Left lobe of liver (tissue), 2 donors: ENCODE data around the gene ARHGEF3. TPM values are rescaled to one million over a fixed set of nuclear protein-coding genes. Genes with fewer than 3 reads are reported as not detected.

Experiments
- ATAC-seq: fragments of 200-7000 bp; cut with Tn5 transposase; one replicate; pipeline ENCODE4 v1.9.1; 2020; ENCODE audit warnings: mild to moderate bottlenecking, moderate library complexity
- DNase-seq: peaks from one replicate; pipeline ENCODE4 v3.0.0-alpha.2; 2020; ENCODE audit warnings: low spot score
- total RNA-seq: library from RNA; stranded (reverse); gene quantifications from one replicate; pipeline ENCODE4 v1.2.1, GENCODE V29; 2021
- donor health status: DM: no; HTN: no; CAD: no; lungs with moderate emphysema.
- donor health status: DM: no; HTN: yes; CAD: no.

ARHGEF3 gene
- total RNA-seq, 1 donor from 2014 or later: 1.5 TPM

DNA sequence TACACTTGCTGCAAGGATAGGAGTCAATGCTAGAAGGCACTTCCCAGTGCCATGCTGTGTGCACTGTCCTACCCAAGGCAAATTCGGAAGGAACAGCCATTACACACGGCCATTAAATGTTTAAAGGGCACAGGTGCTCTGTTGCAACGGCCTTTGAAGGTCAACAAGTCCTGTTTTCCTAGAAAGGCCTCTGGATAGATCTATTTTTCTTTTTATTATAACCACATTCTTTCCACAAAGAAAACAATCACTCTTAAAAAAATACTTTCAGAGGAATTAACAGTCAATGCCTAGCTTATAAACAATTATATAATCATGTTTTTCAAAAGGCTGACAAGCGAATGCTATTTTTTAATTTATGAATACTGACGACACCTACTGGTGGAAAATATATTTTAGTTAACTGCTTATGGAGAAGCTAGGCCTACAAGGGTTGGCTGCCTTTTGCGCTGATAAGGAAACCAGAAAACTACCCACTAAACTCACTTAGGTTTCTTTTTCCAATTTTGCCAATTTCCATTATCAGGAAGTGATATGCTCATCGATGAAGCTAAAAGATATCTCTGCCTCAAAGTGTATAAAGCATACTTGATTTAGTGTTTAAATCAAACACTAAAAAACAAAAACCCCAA is 2.4 kb downstream of the ARHGEF3 start:
- no peak for DNase-seq

DNA sequence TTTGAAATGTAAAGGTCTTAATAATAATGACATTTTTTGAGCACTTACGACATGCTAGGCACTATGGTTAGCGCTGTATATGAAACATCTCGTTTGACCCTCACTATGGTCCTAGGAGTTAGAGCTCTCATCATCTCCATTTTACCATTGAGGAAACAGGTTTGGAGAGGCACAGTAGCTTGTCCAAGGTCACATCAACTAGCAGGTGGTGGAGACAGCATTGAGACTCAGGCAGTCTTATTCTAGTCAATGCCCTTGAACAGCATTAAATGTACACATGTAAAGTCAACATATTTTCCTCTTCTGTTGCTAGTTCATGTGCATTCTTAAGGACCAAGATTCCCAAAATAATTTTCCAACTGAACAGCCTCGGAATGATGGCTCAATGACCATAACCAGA is 4.8 kb downstream of the ARHGEF3 start:
- DNase-seq (no peak), ATAC-seq (no peak)

More for the DNA sequence above, 2.4 kb downstream of the ARHGEF3 start:
- ATAC-seq: peak; percentile 49

DNA sequence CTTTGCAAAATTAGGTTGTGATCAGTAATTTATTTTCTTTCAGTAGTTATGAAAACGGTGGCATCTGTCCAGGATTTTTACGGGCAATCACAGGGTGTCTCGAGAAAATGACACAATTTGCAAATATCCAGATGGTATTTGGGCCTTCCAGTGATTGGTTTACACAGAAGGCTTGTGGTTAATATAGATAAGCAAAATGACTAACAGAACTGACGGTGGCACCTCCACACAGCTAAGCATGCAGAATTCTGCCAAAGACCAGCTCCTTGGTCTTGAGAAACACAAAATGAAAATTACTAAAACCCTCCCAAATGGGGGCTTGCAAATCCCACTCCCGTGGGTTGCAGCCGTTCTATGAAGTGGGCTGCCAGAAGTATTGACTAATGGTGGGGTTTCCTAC is 5.5 kb downstream of the ARHGEF3 start:
- DNase-seq: no peak
- ATAC-seq: no peak

DNA sequence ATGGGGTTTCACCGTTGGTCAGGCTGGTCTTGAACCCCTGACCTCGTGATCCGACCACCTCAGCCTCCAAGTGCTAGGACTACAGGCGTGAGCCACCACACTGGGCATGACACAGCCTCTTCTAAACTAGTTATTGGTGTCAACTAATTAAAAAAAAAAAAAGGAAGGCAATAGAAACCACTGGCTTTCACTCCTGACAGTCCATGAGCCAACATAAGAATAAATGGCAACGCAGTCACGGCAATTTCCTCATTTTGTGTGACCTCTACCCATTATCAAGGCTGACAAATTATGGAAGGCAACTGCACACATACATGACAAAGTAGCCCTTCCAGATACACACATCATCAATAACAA is 5.9 kb downstream of the ARHGEF3 start:
- no peak for ATAC-seq

DNA sequence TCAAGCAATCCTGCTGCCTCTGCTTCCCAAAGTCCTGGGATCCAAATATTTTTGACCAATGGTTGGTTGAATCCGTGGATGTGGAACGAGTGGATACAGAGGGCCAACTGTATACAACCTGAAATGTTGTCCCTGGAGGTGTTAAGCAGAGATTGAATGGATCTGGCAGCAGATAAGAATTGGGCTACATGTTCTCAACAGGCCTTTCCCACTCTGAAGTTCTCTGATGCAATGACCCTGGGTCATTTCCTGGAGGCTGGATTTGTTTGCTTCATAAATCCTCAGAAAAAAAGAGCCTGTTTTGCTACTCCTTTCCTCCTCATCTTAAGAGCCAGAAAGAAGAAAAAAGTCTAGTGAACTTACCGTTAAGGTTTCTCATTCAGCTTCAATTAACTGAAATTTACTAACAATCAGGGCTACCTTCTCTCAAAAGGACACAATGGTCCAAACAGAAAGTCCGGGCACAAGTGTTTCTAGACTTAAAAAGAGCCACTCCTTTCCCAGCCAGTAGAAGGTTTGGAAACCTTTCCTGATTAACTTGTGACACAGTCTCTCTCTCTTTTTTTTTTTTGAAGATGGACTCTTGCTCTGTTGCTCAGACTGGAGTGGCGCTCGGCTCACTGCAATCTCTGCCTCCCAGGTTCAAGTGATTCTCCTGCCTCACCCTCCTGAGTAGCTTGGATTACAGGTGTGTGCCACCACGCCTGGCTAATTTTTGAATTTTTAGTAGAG is 6.5 kb downstream of the ARHGEF3 start:
- DNase-seq (no peak), ATAC-seq (no peak)

More for the DNA sequence above, 5.9 kb downstream of the ARHGEF3 start:
- no peak for DNase-seq

DNA sequence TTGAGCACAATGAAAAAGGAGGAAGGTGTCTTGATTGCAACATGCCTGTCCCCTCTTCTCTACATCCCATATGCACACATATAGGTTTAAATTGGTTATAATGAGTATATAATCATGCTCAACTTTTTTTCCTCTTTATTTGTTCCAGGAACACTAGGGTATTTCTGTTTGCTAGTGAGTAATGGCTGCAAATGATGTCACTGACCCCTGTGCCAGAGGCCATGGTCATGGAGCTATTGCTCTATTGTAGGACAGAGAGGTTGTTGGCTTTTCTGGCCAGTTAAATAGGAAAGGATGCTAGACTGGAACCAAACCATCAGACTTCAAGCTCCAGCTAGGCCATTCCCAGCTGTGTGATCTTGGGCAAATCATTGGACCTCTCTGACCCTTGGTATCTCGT is 9.6 kb downstream of the ARHGEF3 start:
- ATAC-seq (peak; percentile 31), DNase-seq (no peak)

DNA sequence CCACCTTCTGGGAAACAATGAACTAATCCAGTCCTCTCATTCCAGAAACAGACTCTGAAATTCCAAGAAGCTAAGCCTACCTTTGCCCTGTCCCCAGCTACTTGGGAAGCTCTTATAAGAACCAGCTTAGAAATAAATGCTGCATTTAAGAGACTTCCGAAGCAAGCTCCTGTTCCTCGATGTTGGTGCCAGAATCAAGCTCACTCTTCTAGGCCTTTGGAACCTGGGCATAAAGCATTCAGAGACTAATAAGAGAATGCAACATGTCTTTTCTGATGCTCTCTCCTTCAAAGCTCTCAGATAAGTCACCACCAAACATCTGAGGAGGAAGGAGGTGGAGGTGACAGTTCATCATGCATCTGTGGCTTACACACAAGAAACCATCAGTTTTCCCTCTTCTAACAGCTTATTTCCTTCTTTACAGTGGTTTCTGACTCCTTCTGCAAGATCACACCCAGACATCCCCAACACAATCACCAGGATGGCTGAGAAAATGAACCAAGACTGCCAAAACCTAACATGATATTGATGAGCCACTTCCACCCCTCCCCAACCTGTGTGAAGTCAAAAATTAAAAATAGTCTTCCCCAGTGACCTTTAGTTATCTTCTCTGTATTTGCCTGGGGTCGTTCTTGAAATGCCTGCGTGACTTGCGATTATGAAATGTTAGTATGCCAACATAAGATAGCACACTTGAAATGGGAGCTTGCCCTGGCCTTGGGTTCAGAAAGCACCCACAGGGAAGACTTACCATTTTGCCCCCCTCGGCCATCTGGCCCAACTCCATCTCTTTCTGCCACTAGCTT is 11.5 kb downstream of the ARHGEF3 start:
- ATAC-seq (no peak), DNase-seq (no peak)

DNA sequence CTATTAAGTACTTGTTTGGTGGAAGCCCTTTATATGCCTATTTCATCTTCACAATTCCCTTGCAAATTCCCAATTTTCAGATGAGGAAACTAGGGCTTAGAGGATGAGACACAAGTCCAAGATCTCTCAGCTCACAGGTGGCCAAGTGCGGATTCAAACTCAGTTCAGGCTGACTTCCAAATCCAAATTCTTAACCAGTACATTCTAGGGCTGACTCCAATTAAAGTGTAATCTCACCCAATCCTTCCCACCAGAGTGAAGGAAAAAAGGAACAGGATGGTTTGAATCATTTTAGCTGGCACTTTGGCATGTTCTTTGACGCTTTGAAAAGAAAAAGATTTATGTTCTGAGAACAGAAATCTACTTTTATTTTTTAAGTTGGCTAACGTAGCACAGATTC is 12.7 kb downstream of the ARHGEF3 start:
- DNase-seq: no peak
- ATAC-seq: no peak

DNA sequence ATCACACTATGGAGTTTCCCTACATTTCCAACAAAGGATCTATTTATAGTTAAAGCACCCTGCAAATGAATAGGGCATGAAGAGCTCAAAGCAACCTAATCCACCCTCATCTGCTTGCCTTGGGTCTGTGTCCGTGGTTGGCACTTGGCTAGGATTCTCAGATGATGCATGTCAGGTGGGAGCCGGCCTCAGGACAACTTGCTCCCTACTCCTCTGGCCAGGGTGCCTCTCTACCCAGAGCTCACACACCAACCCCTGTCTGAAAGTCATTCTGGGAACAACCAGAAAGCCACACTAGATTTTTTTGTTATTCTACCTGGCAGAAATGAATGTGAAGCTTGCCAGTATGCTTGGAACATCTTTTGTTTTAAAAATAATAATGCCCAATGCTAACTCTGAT is 13.2 kb downstream of the ARHGEF3 start:
- DNase-seq (no peak), ATAC-seq (no peak)

DNA sequence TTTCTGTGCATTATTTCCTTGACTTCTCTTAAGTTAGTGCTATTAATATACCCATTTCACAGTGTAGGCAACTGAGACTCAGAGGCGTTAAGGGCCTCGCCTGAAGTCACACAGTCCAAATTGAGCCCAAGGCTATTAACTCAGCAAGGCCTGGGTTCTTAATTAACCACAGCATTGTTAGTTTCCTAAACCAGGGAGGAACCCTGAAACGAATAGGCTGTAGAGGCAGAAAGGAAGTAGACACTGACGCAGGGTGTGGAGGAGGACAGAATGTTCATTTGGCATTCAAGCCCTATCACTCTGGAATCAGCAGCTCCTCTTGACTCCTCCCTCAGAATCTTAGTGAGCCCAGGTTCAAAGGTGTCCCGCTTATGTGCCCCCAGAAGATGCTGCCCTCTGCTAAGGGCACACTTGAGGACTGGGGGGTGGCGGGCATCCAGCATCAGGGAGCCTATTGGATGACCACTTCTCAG is 13.9 kb downstream of the ARHGEF3 start:
- DNase-seq (no peak), ATAC-seq (no peak)

DNA sequence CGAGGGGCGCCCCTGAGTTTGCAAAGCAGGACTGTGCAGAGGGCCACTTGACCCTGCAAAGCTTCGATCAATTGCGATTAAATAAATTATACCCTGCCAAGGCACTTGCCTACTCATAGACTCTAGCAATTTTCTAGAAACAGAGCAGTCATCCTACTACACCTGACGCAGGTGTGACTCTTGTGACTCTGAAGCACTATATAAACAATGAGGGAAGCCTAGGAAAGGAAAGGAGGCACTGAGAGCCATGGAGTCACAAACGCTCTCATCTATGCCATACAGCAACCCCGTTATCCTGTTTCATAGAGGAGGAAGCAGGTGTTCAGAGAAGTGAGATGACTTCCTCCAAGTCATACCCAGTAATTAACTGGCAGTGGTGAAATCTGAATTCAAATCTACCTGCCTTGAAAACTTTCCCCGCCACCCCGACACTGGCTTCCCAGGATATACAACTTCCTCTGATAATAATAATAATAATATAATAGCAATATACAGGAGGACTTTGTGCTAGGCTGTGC is 14.4 kb downstream of the ARHGEF3 start:
- ATAC-seq (no peak), DNase-seq (no peak)

DNA sequence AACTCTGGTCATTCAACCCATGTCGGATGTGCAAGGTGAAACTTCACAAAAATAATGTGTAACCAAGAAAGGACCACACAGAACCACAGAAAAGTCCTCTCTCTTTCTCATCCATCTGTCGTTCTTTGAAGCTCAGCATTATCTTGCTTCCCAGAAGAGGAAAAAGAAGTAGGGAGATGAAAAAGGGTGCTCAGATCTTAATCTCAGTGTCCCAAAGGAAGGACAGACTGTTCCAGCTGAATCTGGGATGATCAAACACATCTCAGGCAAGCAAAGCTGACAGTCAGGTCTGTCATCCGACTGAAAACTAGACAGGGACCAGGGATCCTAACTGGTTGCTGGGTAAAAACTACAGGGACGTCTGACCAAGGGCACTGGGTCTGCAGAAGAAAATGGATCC is 16.2 kb downstream of the ARHGEF3 start:
- no peak for ATAC-seq
- no peak for DNase-seq

DNA sequence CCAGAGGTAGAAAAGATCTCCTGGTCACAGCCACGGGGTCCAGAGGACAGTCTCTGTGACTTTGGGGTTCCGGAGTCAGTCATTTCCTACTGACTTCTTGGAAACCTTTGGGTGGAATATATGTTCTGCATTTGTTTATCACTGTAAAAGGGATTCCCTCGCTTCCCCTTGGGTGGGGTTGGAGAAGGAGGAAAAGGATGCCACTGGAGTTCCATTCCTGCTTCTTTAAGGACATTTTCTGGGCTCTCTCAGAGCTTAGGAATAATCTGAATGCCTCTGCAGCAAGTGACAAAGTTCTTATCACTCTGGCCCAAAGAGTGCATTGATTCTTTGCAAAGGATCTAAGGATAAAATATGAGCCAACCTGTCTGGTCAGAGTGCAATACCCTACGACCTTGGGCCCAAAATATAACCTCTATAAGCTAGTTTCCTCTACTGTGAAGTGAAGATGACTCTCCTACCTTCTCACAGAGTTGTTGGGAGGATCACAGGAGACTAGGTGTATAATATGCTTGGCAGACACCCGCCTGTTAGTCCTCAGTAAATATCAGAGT is 17.2 kb downstream of the ARHGEF3 start:
- DNase-seq: no peak
- no peak for ATAC-seq

DNA sequence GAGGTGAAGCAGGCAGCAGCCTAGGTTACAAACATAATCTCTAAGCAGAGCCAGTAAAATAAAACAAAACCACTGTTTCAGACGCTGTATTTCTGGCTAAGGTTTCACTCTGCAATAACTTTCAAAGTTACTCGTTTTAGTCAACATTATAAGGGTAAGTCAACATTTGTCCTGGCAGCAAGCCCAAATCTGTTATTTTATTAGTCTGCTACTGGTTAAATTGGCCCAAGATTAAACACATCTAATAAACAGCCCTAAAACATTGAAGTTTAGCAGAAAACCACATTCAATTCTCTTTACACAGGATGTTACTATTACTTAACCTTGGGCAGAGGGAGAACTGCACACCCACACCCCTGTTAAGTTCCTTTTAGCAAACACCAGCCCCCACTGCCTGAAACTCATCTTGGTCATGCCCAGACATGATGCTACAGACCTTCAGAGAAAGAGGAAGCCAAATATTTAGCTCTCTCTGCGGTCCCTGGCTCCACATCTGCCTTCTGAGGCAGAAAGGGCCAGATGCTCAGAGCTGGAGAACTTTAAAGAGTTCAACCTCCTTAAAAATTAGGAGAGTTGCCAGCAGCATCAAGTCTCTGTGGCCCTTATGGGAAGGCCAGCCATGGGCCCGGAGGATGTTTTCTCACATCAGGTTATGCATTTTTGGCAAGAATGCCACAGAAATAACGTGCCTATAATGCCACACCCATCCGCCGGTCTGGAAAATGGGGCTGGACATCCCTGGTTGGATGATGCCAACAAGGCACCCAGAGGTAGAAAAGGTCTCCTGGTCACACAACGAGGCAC is 17.9 kb downstream of the ARHGEF3 start:
- ATAC-seq: peak; percentile 65

DNA sequence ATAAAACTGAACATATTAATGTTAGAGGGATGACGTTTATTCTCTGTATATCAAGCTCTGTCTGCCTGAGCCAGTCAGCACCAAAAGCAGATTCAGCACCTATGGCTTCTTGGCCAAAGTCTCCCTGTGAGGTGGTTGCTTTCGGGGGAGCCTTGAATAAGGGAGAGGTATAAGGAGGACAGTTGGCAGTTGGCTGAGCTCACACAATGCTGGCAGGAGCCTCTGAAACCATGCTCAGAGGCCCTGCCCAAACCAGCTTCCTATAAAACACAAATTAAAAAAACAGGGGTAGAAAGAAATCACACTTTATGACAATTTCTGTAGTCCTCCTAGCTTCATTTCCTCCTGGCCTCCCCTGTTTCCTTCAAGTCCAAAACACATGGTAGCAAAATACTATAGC is 18.8 kb downstream of the ARHGEF3 start:
- DNase-seq: no peak
- ATAC-seq: no peak

More for the DNA sequence above, 17.9 kb downstream of the ARHGEF3 start:
- DNase-seq: no peak

DNA sequence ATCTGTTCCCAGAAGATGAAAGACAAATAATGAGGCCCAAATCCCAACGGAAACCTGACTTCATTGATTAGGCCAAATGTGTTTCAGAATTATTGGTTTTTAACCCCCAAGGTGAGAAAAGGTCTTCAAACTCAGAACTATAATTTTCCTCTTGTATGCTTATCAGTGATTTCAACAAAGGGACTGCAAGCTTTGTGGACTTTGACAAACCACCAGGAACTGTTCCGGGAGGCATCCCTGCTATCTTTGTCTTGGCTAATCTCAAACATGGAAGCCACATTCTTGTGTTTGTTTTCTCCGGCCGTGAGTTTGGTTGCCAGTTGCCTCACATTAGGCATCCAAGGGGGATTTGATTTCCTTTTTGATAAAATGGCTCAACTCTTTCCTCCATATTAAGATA is 19.5 kb downstream of the ARHGEF3 start:
- no peak for DNase-seq
- ATAC-seq: peak; percentile 70

DNA sequence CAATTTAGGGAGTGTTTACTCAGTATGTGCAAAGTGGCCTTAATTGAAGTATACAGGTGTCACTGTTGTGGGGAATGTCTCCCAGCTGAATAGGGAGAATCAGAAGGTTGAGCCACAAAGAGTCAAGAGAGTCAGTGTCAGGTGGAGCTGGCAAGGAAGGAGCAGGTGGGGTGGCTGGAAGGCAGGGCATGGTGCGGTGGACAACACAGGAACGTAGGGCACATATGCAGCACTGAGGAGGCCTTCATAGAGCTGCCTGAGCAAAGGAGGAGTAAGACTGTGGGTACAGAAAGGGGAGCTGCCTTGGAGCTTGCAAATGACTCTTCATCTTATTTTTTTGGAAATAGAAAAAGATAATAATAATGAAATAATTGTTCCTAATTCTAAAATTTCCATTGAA is 20.0 kb downstream of the ARHGEF3 start:
- no peak for ATAC-seq

DNA sequence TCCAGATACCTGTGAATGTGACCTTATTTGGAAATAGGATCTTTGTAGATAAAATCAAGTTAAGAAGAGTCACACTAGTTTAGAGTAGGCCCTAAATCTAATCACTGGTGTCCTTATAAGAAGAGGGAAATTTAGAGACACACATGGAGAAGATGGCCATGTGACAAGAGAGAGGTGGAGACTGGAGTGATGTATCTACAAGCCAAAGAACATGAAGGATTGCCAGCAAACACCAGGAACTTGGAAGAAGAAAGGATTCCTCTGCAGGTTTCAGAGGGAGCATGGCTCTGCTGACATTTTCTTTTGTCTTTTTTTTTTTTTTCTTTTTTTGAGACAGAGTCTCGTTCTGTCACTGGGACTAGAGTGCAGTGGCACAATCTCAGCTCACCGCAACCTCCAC is 20.8 kb downstream of the ARHGEF3 start:
- no peak for DNase-seq
- ATAC-seq: no peak

More for the DNA sequence above, 20.0 kb downstream of the ARHGEF3 start:
- no peak for DNase-seq

DNA sequence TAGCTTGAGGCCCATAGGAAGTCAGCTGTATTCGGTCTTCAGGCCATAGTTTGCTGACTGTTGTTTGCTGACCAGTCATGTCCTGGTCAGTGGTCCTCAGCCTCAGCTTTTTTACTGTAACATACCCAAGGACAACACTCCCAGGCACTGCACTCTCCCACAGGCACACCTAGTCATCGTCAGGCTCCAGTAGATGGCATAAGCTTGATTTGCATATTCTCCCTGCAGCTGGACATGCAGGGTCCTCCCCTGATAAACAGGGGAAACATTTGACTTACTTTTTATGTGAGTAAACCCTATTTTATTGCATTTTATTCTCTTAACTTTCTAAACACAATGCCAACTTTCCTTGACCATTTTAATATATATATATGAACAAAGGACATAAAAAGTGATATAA is 22.9 kb downstream of the ARHGEF3 start:
- ATAC-seq (no peak), DNase-seq (no peak)

DNA sequence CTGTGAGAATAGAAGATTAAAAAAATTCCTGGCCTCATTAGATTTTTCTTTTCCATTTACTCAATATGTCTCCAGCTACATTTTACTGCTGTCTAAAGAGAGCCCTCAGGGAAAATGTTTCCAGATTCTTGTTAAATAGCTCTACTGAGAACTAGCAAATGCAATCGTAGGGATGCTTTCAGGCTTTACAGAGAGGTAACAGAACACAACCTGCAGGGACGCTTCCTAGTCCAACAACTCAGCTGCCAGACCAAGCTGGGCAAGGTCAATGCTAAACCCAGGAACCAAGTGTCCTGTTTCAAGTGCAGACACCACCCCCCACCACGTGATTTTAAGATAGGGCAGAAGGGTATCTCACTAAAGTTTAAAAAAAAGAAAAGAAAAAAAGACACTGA is 25.2 kb downstream of the ARHGEF3 start:
- no peak for ATAC-seq
- DNase-seq: no peak
